PC-3 (cell line): ENCODE measurements around the gene ZNF493. TPM values are rescaled to one million over a fixed set of nuclear protein-coding genes. Genes with fewer than 3 reads are reported as not detected.

Source experiments
- ATAC-seq: fragments of 200-7000 bp; cut with Tn5 transposase; 2 replicates; pipeline ENCODE4 v1.9.1; 2020; ENCODE audit warnings: mild to moderate bottlenecking, moderate library complexity
- BruUV-seq: library from RNA; stranded (reverse); fragments of 400-500 nt; replicated peaks from 2 replicates; lab custom pipeline; 2021; lab: Mats Ljungman, UMichigan
- CTCF ChIA-PET: fragments of 300-600 bp; sonication (Branson Sonifier 250); formaldehyde crosslinking; loops from one replicate; lab custom pipeline; 2022; ENCODE audit warnings: antibody characterized with exemption; lab: Charles Lee
- POLR2A ChIA-PET: fragments of 300-600 bp; sonication (Branson Sonifier 250); formaldehyde crosslinking; loops from one replicate; lab custom pipeline; 2022; ENCODE audit warnings: antibody characterized with exemption; ENCODE audit not compliant: unreplicated experiment; lab: Charles Lee
- DNase-seq: peaks from one replicate; pipeline ENCODE4 v3.0.0-alpha.2; 2015
- H2AFZ ChIP-seq: fragments of 300-600 bp; sonication (generic); 2 replicates; pipeline ENCODE4 v1.6.0; 2016; ENCODE audit warnings: antibody characterized with exemption, low read length
- H3F3A ChIP-seq: fragments of 300-600 bp; sonication (generic); one replicate; pipeline ENCODE4 v1.6.0; 2017; ENCODE audit warnings: antibody characterized with exemption, low read length, control low read depth, mild to moderate bottlenecking; ENCODE audit not compliant: unreplicated experiment
- H3K27ac ChIP-seq: fragments of 300-600 bp; sonication (generic); 2 replicates; pipeline ENCODE4 v1.5.1; 2016; ENCODE audit warnings: mild to moderate bottlenecking, low read length
- H3K27me3 ChIP-seq: fragments of 300-600 bp; sonication (generic); 2 replicates; pipeline ENCODE4 v1.6.1; 2016; ENCODE audit warnings: low read length, mixed read lengths
- H3K36me3 ChIP-seq: fragments of 300-600 bp; sonication (generic); 2 replicates; pipeline ENCODE4 v1.6.1; 2016; ENCODE audit warnings: low read depth, mixed run types, low read length, mixed read lengths
- H3K4me1 ChIP-seq: fragments of 300-600 bp; sonication (generic); 2 replicates; pipeline ENCODE4 v1.5.1; 2016; ENCODE audit warnings: low read length; ENCODE audit not compliant: insufficient read depth
- H3K4me2 ChIP-seq: fragments of 300-600 bp; sonication (generic); 2 replicates; pipeline ENCODE4 v1.6.0; 2016; ENCODE audit warnings: low read length
- H3K4me3 ChIP-seq: fragments of 300-600 bp; sonication (generic); 2 replicates; pipeline ENCODE4 v1.5.1; 2016; ENCODE audit warnings: mild to moderate bottlenecking, low read length, mixed read lengths
- H3K79me2 ChIP-seq: fragments of 300-600 bp; sonication (generic); 2 replicates; pipeline ENCODE4 v1.6.1; 2017; ENCODE audit warnings: low read length, mixed read lengths
- H3K9ac ChIP-seq: fragments of 300-600 bp; sonication (generic); 2 replicates; pipeline ENCODE4 v1.6.0; 2016; ENCODE audit warnings: mild to moderate bottlenecking, low read length
- H3K9me2 ChIP-seq: fragments of 300-600 bp; sonication (generic); replicated peaks from 2 replicates; pipeline ENCODE4 v1.6.1; 2016; ENCODE audit warnings: mixed run types, low read length, mixed read lengths
- H3K9me3 ChIP-seq: fragments of 300-600 bp; sonication (generic); 2 replicates; pipeline ENCODE4 v1.6.1; 2016; ENCODE audit warnings: low read length, mixed read lengths
- H4K20me1 ChIP-seq: fragments of 300-600 bp; sonication (generic); 2 replicates; pipeline ENCODE4 v1.6.1; 2016; ENCODE audit warnings: low read length, mixed read lengths
- EZH2 ChIP-seq: fragments of 300-600 bp; sonication (generic); IDR thresholded peaks from one replicate; pipeline ENCODE4 v1.6.1; 2017; ENCODE audit warnings: antibody characterized with exemption, mild to moderate bottlenecking, low read length; ENCODE audit not compliant: unreplicated experiment
- EZH2phosphoT487 ChIP-seq: fragments of 300-600 bp; sonication (generic); IDR thresholded peaks from 2 replicates; pipeline ENCODE4 v1.6.1; 2018; ENCODE audit warnings: mild to moderate bottlenecking, antibody characterized with exemption, low read length, borderline replicate concordance
- intact Hi-C: fragments of 100-400 bp; cut with micrococcal nuclease; formaldehyde crosslinking; loops from 2 replicates; pipeline ENCODE4 v1.9.0; 2023
- total RNA-seq: library from RNA; depleted of rRNA; stranded (reverse); fragments of >200 nt; gene quantifications from 2 replicates; pipeline ENCODE4 v1.2.3, GENCODE V29; 2014
- TF ChIP-seq, protein P1 (sequence below): fragments of 300-600 bp; sonication (generic); conservative IDR thresholded peaks from 2 replicates; pipeline ENCODE4 v1.5.1; 2017; ENCODE audit warnings: antibody characterized with exemption, low read depth, mild to moderate bottlenecking, low read length

Gene ZNF493
- total RNA-seq, 1 experiment from 2014 or later, result 1.3 TPM

DNA sequence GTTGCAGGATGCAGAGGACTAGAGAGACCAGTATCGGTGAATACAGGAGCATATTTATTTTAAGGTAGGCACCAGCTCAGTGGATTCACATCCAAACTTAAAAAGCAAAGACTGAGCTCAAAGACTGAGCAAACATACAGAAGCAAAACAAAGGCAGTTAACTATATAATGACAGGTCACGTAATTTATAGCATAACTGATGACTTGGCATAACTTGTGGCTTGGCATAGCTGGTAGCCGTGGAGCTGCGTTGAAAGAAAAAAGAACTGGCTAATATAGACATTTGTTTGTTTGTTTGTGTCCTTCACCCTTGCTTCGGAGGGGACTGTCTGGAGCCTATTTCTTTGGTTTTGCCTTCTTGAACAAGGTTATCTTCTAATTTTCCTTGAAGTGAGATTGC, 33.7 kb downstream of the ZNF493 start:
- TF ChIP-seq EZH2phosphoT487, result no peak
- TF ChIP-seq, protein P1, sequence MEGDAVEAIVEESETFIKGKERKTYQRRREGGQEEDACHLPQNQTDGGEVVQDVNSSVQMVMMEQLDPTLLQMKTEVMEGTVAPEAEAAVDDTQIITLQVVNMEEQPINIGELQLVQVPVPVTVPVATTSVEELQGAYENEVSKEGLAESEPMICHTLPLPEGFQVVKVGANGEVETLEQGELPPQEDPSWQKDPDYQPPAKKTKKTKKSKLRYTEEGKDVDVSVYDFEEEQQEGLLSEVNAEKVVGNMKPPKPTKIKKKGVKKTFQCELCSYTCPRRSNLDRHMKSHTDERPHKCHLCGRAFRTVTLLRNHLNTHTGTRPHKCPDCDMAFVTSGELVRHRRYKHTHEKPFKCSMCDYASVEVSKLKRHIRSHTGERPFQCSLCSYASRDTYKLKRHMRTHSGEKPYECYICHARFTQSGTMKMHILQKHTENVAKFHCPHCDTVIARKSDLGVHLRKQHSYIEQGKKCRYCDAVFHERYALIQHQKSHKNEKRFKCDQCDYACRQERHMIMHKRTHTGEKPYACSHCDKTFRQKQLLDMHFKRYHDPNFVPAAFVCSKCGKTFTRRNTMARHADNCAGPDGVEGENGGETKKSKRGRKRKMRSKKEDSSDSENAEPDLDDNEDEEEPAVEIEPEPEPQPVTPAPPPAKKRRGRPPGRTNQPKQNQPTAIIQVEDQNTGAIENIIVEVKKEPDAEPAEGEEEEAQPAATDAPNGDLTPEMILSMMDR, result no peak
- DNase-seq, result no peak
- Histone ChIP-seq H3K4me3 (no peak overlapping the region), H2AFZ (no peak overlapping the region), H4K20me1 (no peaks in the 10 kb centered on the region), H3K9ac (no peak overlapping the region), H3K9me2 (no peaks in the 10 kb centered on the region), H3K36me3 (peaks cover 2% of the 10 kb centered on the region; the same call in 1 of the 2 replicates), H3K9me3 (peaks cover 45% of the 10 kb centered on the region), H3F3A (no peaks in the 10 kb centered on the region), H3K27me3 (no peaks in the 10 kb centered on the region), H3K27ac (no peak overlapping the region), H3K79me2 (no peaks in the 10 kb centered on the region), H3K4me2 (no peak overlapping the region), H3K4me1 (no peaks in the 10 kb centered on the region)
- ChIA-PET CTCF (no interaction called here), POLR2A (no interaction called here)
- no TSS peak for BruUV-seq
- intact Hi-C loops, result loop anchor here (10.0 kb wide), 1 partner anchor 106 kb away; the partner anchor contains the start of gene ZNF708
- no peak for ATAC-seq

DNA sequence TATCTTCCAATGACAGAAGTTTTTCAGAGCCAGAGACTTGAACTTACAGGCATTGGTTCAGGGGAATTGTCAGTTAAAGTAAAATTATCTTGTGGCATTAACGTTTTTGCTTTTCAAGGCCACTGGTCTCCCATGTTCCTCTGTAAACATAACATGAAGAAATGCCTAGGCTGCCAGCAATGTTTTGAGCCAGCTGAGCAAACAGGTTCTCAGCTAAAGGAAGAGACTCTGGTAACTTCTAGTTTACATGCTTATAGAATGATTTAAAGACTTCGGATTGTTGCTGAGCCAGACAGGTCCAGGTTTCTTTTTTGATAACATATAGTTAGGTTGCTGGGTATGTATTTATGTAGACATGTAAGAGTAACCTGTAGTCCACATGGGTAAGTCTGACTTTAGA, 35.7 kb downstream of the ZNF493 start:
- no TSS peak for BruUV-seq
- Histone ChIP-seq H2AFZ (no peak overlapping the region), H3K79me2 (no peaks in the 10 kb centered on the region), H3K9me2 (no peaks in the 10 kb centered on the region), H3K4me3 (no peak overlapping the region), H3K27me3 (no peaks in the 10 kb centered on the region), H3F3A (no peaks in the 10 kb centered on the region), H3K36me3 (peaks cover 2% of the 10 kb centered on the region; the same call in 1 of the 2 replicates), H3K4me2 (no peak overlapping the region), H3K9me3 (peaks cover 55% of the 10 kb centered on the region), H3K9ac (no peak overlapping the region), H4K20me1 (no peaks in the 10 kb centered on the region), H3K4me1 (no peaks in the 10 kb centered on the region), H3K27ac (no peak overlapping the region)
- intact Hi-C loops, result loop anchor here (10.0 kb wide), 1 partner anchor 108 kb away; the partner anchor contains the start of gene ZNF708
- DNase-seq, result no peak
- ChIA-PET CTCF (no interaction called here), POLR2A (no interaction called here)
- no peak for TF ChIP-seq EZH2phosphoT487
- TF ChIP-seq, protein P1, result no peak
- no peak for TF ChIP-seq EZH2
- no peak for ATAC-seq

DNA sequence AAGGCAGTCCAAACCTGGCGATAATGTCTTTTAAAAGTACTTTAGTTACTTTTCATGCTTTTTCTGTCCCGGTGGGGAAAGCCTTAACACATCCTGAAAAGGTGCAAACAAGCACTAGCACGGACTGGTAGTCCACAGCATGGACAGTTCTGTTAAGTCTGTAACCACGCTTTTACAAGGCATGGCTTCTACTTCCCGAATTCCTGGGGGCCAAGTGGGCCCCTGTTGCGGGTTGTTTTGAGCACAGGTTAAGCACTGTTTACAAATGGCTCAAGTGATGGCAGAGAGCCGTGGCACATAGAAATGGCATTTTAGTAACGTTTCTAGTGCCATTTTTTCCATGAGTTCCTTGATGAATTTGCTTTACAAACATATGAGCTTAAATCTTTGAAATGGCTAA, 37.6 kb downstream of the ZNF493 start:
- CTCF ChIA-PET, result no interaction called here

More for the DNA sequence above, 37.6 kb downstream of the ZNF493 start:
- Histone ChIP-seq H3K36me3 (peaks cover 2% of the 10 kb centered on the region; the same call in 1 of the 2 replicates), H3K79me2 (no peaks in the 10 kb centered on the region), H3K27me3 (no peaks in the 10 kb centered on the region), H3K9me2 (no peaks in the 10 kb centered on the region), H3K4me2 (no peak overlapping the region), H3K4me3 (peak overlapping the region; percentile 8; the same call in 1 of the 2 replicates), H2AFZ (no peak overlapping the region), H3K9ac (no peak overlapping the region), H3K4me1 (no peaks in the 10 kb centered on the region), H3K9me3 (peaks cover 48% of the 10 kb centered on the region), H4K20me1 (no peaks in the 10 kb centered on the region), H3F3A (no peaks in the 10 kb centered on the region), H3K27ac (no peak overlapping the region)
- intact Hi-C loops, result loop anchor here (10.0 kb wide), 1 partner anchor 110 kb away; the partner anchor contains the start of gene ZNF708
- DNase-seq, result no peak
- no TSS peak for BruUV-seq
- TF ChIP-seq EZH2, result no peak
- TF ChIP-seq EZH2phosphoT487, result no peak
- TF ChIP-seq, protein P1, result no peak
- POLR2A ChIA-PET, result no interaction called here
- ATAC-seq, result peak; percentile 64
